CD4-positive, CD25-positive, alpha-beta regulatory T cell (primary cell): ENCODE results near the gene ACADS. TPM values are rescaled to one million over a fixed set of nuclear protein-coding genes. Genes with fewer than 3 reads are reported as not detected.

Experiments used
- ATAC-seq, 2 donors: fragments of 150-1000 bp; cut with Tn5 transposase; one replicate each; pipeline ENCODE4 v1.10.0; 2021; ENCODE audit warnings: low read depth in 2 of 2, moderate number of reproducible peaks in 2 of 2, moderate library complexity in 1 of 2
- DNase-seq, 3 donors: peaks; one replicate each; pipeline versions ENCODE4 v3.0.0 to v3.0.0-alpha.2; 2012 to 2022; ENCODE audit warnings: mixed read lengths in 1 of 3
- H3K27ac ChIP-seq: one replicate; pipeline ENCODE4 v1.7.0; 2013; ENCODE audit warnings: mild to moderate bottlenecking, low read length; ENCODE audit not compliant: insufficient read depth, poor library complexity, severe bottlenecking
- H3K27me3 ChIP-seq: one replicate; pipeline ENCODE4 v1.7.0; 2013; ENCODE audit warnings: low read length; ENCODE audit not compliant: control insufficient read depth, insufficient read depth
- H3K36me3 ChIP-seq: one replicate; pipeline ENCODE4 v1.7.0; 2013; ENCODE audit warnings: mild to moderate bottlenecking, low read length, moderate library complexity; ENCODE audit not compliant: control insufficient read depth, insufficient read depth
- H3K4me1 ChIP-seq: 2 replicates; pipeline ENCODE4 v1.7.0; 2013; ENCODE audit warnings: mild to moderate bottlenecking, low read length; ENCODE audit not compliant: insufficient read depth, control insufficient read depth, poor library complexity, severe bottlenecking
- H3K4me3 ChIP-seq: one replicate; pipeline ENCODE4 v1.7.0; 2013; ENCODE audit warnings: low read depth, mild to moderate bottlenecking, low read length, moderate library complexity
- H3K9me3 ChIP-seq, 2 experiments: 1 replicate in 1 of 2; 2 replicates in 1 of 2; pipeline ENCODE4 v1.7.0; 2013; ENCODE audit warnings: low read length in 2 of 2, mild to moderate bottlenecking in 1 of 2, moderate library complexity in 1 of 2; ENCODE audit not compliant: control insufficient read depth in 2 of 2
- H3K27ac Mint-ChIP-seq, 3 donors: one replicate each; pipeline ENCODE4 v1.8.0; 2020 to 2022; ENCODE audit warnings: mild to moderate bottlenecking in 3 of 3, mixed read lengths in 3 of 3, moderate library complexity in 2 of 3
- H3K27me3 Mint-ChIP-seq: one replicate; pipeline ENCODE4 v1.8.0; 2022; ENCODE audit warnings: mild to moderate bottlenecking, mixed read lengths
- H3K36me3 Mint-ChIP-seq: one replicate; pipeline ENCODE4 v1.8.0; 2020; ENCODE audit warnings: mixed read lengths
- H3K4me1 Mint-ChIP-seq, 4 donors: one replicate each; pipeline ENCODE4 v1.8.0; 2020 to 2022; ENCODE audit warnings: mixed read lengths in 4 of 4, mild to moderate bottlenecking in 1 of 4
- H3K4me3 Mint-ChIP-seq, 4 donors: one replicate each; pipeline ENCODE4 v1.8.0; 2020 to 2022; ENCODE audit warnings: mild to moderate bottlenecking in 4 of 4, mixed read lengths in 4 of 4, moderate library complexity in 3 of 4
- H3K9me3 Mint-ChIP-seq, 7 donors: one replicate each; pipeline ENCODE4 v1.8.0; 2020 to 2022; ENCODE audit warnings: mixed read lengths in 7 of 7, mild to moderate bottlenecking in 3 of 7, moderate library complexity in 2 of 7
- polyA plus RNA-seq, 4 donors: library from polyadenylated mRNA; unstranded; fragments of 300-500 nt; fragmentation: Illumina TruSeq; gene quantifications; one replicate each; pipeline ENCODE4 v1.2.3, GENCODE V29; 2021
- total RNA-seq: library from RNA; stranded (reverse); gene quantifications from one replicate; pipeline ENCODE4 v1.2.3, GENCODE V29; 2022

The ACADS gene
- total and polyA plus RNA-seq, 5 donors from 2014 or later = 10.9 to 29.8 (median 26.6) TPM

DNA sequence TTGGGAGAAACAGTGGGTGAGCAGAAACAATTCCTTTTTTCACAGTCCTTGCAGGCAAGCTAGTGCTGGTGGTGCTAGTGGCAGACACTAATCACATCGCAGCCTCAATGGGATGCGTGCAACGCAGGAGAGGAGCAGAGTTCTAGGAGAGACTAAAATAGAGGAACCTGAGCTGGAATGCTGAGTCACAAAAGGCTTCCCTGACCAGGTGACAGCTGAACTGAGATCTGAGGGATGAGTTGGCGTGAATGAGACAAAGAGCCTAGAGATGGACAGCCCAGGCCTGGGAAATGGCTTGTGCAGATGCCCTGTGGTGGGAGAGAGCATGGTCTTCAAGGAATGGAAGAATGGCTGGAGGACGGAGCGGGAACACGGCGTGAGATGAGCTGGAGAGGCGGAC is 25.8 kb downstream of the ACADS start:
- no peaks in the 10 kb centered on the region for H3K27me3 ChIP-seq
- no peaks in the 10 kb centered on the region for H3K36me3 ChIP-seq
- no peak overlapping the region for H3K27ac Mint-ChIP-seq
- peaks cover 18% of the 10 kb centered on the region for H3K27me3 Mint-ChIP-seq
- no peaks in the 10 kb centered on the region for H3K36me3 Mint-ChIP-seq
- peaks cover 0 to 10% (median 6%) of the 10 kb centered on the region in 7 donors for H3K9me3 Mint-ChIP-seq
- no peaks in the 10 kb centered on the region for H3K4me1 Mint-ChIP-seq
- H3K4me3 Mint-ChIP-seq = no peak overlapping the region
- no peak for ATAC-seq
- no peak overlapping the region for H3K27ac ChIP-seq
- no peak overlapping the region for H3K4me3 ChIP-seq
- DNase-seq = no peak
- H3K4me1 ChIP-seq = no peaks in the 10 kb centered on the region
- H3K9me3 ChIP-seq = peaks cover 9 to 11% of the 10 kb centered on the region in 2 experiments

DNA sequence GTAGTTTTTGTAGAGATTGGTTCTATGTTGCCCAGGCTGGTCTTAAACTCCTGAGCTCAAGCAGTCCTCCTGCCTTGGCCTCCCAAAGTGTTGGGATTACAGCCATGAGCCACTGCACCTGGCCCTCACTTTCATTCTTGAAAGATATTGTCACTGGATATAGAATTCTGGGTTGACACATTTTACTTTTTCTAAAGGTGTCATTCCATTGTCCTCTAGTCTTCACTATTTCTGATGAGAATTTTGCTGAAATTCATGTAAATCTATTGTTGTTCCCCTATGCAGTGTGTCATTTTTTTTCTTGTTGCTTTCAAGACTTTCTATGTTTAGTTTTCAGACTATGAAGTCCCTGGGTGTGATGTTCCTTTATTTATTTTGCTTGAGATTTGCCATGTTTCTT is 29.2 kb downstream of the ACADS start:
- Mint-ChIP-seq H3K36me3 (no peaks in the 10 kb centered on the region), H3K4me3 (no peak overlapping the region), H3K27me3 (peaks cover 18% of the 10 kb centered on the region), H3K4me1 (no peaks in the 10 kb centered on the region), H3K27ac (no peak overlapping the region), H3K9me3 (peaks cover 0 to 10% (median 6%) of the 10 kb centered on the region in 7 donors)
- peaks cover 9 to 11% of the 10 kb centered on the region in 2 experiments for H3K9me3 ChIP-seq
- H3K27me3 ChIP-seq = no peaks in the 10 kb centered on the region
- no peaks in the 10 kb centered on the region for H3K36me3 ChIP-seq
- ATAC-seq (no peak), DNase-seq (no peak)
- no peak overlapping the region for H3K4me3 ChIP-seq
- H3K4me1 ChIP-seq = no peaks in the 10 kb centered on the region
- H3K27ac ChIP-seq = no peak overlapping the region

DNA sequence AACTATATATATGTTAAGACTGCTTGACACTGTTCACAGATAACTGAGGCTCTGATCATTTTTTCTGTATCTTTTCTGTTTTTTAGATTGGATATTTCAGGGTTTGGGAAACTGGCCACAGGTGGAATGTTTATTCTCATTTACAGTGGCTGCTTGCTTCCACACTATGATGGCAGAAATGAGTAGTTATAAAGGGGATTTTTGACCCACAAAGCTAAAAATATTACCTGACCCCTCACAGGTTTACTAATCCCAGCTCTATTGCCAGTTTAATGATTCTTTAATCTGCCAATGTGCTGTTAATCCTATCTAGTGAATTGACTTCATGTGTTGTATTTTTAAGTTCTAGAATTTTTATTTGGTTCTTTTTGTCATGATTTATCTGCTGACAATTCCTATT is 29.6 kb downstream of the ACADS start:
- Histone ChIP-seq H3K4me1 (no peaks in the 10 kb centered on the region), H3K9me3 (peaks cover 9 to 11% of the 10 kb centered on the region in 2 experiments), H3K27ac (no peak overlapping the region), H3K36me3 (no peaks in the 10 kb centered on the region), H3K27me3 (no peaks in the 10 kb centered on the region), H3K4me3 (no peak overlapping the region)
- Mint-ChIP-seq H3K27me3 (peaks cover 15% of the 10 kb centered on the region), H3K27ac (no peak overlapping the region), H3K36me3 (no peaks in the 10 kb centered on the region), H3K9me3 (peaks cover 0 to 10% (median 8%) of the 10 kb centered on the region in 7 donors), H3K4me1 (peaks cover 0 to 3% (median 1%) of the 10 kb centered on the region in 4 donors), H3K4me3 (no peak overlapping the region)
- ATAC-seq = no peak
- no peak for DNase-seq

DNA sequence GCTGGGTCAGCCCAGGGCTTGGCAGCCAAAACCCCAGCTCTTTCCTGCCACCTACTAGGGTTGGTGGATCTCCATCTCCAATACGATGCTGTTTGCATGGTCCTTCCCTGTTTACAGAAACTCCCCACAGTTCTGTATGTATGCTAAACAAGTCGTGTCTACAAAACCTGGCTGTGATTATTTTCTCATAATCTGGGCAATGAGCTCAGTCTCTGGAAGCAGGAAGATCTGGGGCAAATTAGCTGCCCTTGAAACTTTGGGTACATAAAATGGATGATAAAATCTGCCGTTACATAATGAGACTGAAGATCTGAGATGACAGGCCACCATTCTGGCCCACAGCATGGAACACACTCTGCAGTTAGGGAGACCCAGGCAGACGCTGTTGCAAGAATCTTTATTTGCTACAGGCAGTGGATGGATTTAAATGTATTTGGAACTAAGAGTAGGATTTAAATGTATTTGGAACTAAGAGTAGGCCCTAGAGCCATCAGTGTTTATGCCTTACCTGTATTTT is 31.7 kb downstream of the ACADS start:
- Mint-ChIP-seq H3K27ac (peak overlapping the region in 2 of 3 donors; percentile 50 to 88), H3K9me3 (peaks cover 0 to 10% (median 4%) of the 10 kb centered on the region in 7 donors)

DNA sequence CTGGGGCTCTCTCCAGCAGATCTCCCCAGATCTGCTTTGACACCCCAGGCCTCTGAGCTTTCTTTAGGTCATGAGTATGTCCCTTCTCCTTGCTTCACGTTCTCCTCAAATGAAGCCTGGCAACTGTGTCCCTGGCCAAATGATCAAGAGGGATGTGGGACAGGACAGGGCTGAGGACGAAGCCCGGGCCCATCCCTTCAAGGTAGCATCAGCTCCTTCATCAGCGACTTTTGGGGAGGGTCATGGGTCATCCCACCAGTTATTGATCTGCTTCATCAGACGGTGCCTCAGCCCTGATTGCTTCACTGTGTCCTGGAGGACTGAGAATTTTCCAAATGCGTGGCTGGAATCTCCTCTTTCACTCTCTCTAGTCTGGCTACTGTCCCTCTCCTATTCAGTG is 32.3 kb downstream of the ACADS start:
- Mint-ChIP-seq H3K27ac (peak overlapping the region in 1 of 3 donors; percentile 50), H3K36me3 (peaks cover 14% of the 10 kb centered on the region), H3K27me3 (peaks cover 9% of the 10 kb centered on the region), H3K9me3 (peaks cover 0 to 10% (median 4%) of the 10 kb centered on the region in 7 donors), H3K4me1 (peaks cover 0 to 11% (median 7%) of the 10 kb centered on the region in 4 donors), H3K4me3 (no peak overlapping the region)
- H3K4me3 ChIP-seq = no peak overlapping the region
- ATAC-seq (no peak), DNase-seq (no peak)
- peaks cover 9 to 11% of the 10 kb centered on the region in 2 experiments for H3K9me3 ChIP-seq
- H3K27me3 ChIP-seq = no peaks in the 10 kb centered on the region
- H3K4me1 ChIP-seq = no peaks in the 10 kb centered on the region
- peaks cover 13% of the 10 kb centered on the region for H3K36me3 ChIP-seq
- no peak overlapping the region for H3K27ac ChIP-seq

More for the DNA sequence above, 31.7 kb downstream of the ACADS start:
- Mint-ChIP-seq H3K36me3 (peaks cover 11% of the 10 kb centered on the region), H3K4me1 (peaks cover 0 to 11% (median 7%) of the 10 kb centered on the region in 4 donors), H3K27me3 (peaks cover 9% of the 10 kb centered on the region), H3K4me3 (peak overlapping the region in 1 of 4 donors; percentile 28)
- Histone ChIP-seq H3K27me3 (no peaks in the 10 kb centered on the region), H3K36me3 (peaks cover 9% of the 10 kb centered on the region), H3K27ac (no peak overlapping the region), H3K4me1 (no peaks in the 10 kb centered on the region), H3K4me3 (no peak overlapping the region), H3K9me3 (peaks cover 9 to 11% of the 10 kb centered on the region in 2 experiments)
- ATAC-seq (no peak), DNase-seq (no peak)

GRCh38 chr12:120758798-120759590 is 33.4 kb downstream of the ACADS start:
- H3K36me3 Mint-ChIP-seq = peaks cover 18% of the 10 kb centered on the region

DNA sequence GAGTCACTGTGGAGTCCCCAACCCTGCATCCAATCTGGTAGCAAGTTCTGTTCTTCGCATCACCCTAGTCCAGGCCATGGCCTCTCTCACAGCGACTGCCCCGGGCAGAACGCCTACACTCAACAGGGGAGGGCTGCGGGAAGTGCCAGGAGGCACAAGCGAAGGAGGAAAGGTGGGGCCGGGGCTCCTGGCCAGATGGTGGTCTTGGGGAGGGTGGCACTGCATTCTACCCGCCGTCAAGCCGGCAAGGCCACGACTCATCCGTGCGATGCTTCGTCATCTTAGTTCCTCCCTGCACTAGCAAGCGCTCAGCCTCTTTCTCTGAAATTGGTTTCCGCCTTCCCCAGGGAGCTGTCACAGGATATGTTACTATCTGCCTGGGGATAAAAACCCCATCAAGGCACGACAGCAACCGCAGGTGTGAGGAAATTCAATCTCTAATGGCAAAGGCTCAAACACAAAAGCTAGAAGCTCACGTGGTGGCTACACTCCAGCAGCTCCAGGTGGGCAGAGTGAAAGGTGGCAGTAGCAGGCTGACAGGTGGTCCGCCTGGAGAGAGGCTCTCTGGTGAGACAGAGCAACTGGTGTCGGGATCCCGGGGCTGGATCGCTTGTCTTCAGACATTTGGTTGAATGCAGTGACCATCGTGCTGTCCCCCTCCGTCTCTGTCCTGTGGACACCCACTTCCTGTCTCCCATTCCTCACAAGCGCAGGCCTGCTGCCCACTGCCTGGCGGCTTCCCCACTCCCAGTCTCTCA is 34.1 kb downstream of the ACADS start:
- DNase-seq (no peak), ATAC-seq (no peak)
- Histone ChIP-seq H3K9me3 (peaks cover 7% of the 10 kb centered on the region in 2 experiments), H3K27me3 (no peaks in the 10 kb centered on the region), H3K4me3 (no peak overlapping the region), H3K36me3 (peaks cover 30% of the 10 kb centered on the region), H3K4me1 (no peaks in the 10 kb centered on the region), H3K27ac (no peak overlapping the region)
- H3K36me3 Mint-ChIP-seq = peaks cover 25% of the 10 kb centered on the region
- peak overlapping the region in 1 of 4 donors; percentile 43 for H3K4me3 Mint-ChIP-seq
- H3K27me3 Mint-ChIP-seq = peaks cover 7% of the 10 kb centered on the region
- H3K27ac Mint-ChIP-seq = peak overlapping the region in 2 of 3 donors; percentile 23 to 34
- H3K9me3 Mint-ChIP-seq = peaks cover 0 to 9% (median 2%) of the 10 kb centered on the region in 7 donors
- peaks cover 0 to 11% (median 7%) of the 10 kb centered on the region in 4 donors for H3K4me1 Mint-ChIP-seq

More at GRCh38 chr12:120758798-120759590, 33.4 kb downstream of the ACADS start:
- Mint-ChIP-seq H3K4me3 (peak overlapping the region in 1 of 4 donors; percentile 43), H3K27ac (peak overlapping the region in 2 of 3 donors; percentile 16 to 21), H3K27me3 (peaks cover 9% of the 10 kb centered on the region), H3K4me1 (peaks cover 0 to 11% (median 7%) of the 10 kb centered on the region in 4 donors), H3K9me3 (peaks cover 0 to 10% (median 4%) of the 10 kb centered on the region in 7 donors)
- H3K36me3 ChIP-seq = peaks cover 23% of the 10 kb centered on the region
- no peaks in the 10 kb centered on the region for H3K27me3 ChIP-seq
- no peak overlapping the region for H3K27ac ChIP-seq
- peaks cover 9 to 11% of the 10 kb centered on the region in 2 experiments for H3K9me3 ChIP-seq
- DNase-seq (no peak), ATAC-seq (no peak)
- no peak overlapping the region for H3K4me3 ChIP-seq
- H3K4me1 ChIP-seq = no peaks in the 10 kb centered on the region
